Subcutaneous abdominal adipose tissue (tissue), 5 donors: ENCODE data around the gene EEF1AKMT2.
"Not testable (repeated sequence)": the region's sequence is repeated elsewhere in the genome, so short reads cannot be mapped to it uniquely, and the experiment has no call there.

Experiments
- H3K27ac ChIP-seq: one replicate; pipeline ENCODE4 v1.7.0; 2013; ENCODE audit warnings: low read depth, mild to moderate bottlenecking, inconsistent platforms, low read length, moderate library complexity
- H3K27me3 ChIP-seq, 5 donors: one replicate each; pipeline ENCODE4 v1.7.0; 2013; ENCODE audit warnings: low read length in 5 of 5, inconsistent platforms in 1 of 5; ENCODE audit not compliant: control insufficient read depth in 5 of 5, insufficient read depth in 4 of 5
- H3K36me3 ChIP-seq, 5 donors: one replicate each; pipeline ENCODE4 v1.7.0; 2013; ENCODE audit warnings: low read length in 5 of 5; ENCODE audit not compliant: control insufficient read depth in 5 of 5, insufficient read depth in 5 of 5
- H3K4me1 ChIP-seq, 5 donors: one replicate each; pipeline ENCODE4 v1.7.0; 2013; ENCODE audit warnings: low read length in 5 of 5, mild to moderate bottlenecking in 3 of 5, moderate library complexity in 1 of 5; ENCODE audit not compliant: control insufficient read depth in 5 of 5, insufficient read depth in 5 of 5
- H3K4me3 ChIP-seq, 5 donors: one replicate each; pipeline ENCODE4 v1.7.0; 2013; ENCODE audit warnings: low read length in 5 of 5, low read depth in 1 of 5
- H3K9ac ChIP-seq, 5 donors: one replicate each; pipeline ENCODE4 v1.7.0; 2013; ENCODE audit warnings: low read length in 5 of 5, mild to moderate bottlenecking in 4 of 5, moderate library complexity in 3 of 5
- H3K9me3 ChIP-seq, 5 donors: one replicate each; pipeline ENCODE4 v1.7.0; 2013; ENCODE audit warnings: low read length in 5 of 5; ENCODE audit not compliant: control insufficient read depth in 5 of 5
- donor health status: healthy.
- donor health status: healthy.
- donor health status: healthy.
- donor health status: healthy.
- donor health status: healthy.

The EEF1AKMT2 gene

DNA sequence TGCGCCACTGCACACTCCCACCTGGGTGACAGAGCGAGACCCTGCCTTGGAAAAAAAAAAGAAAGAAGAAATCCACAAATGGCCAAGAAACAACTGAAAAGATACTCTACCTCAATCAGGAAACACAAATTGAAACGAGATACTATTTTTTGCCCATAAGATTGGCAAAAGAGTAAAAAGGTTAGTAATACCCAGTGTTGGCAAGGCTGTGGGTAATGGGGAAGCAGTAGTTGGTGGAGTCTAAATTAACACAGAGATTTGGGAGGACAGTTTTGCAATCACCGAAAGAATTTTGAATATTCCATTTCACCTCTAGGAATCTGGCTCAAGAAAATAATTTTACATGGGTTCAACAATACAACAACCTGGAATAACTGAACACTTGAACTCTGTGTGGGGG lies 29.8 kb upstream of the EEF1AKMT2 start:
- H3K36me3 ChIP-seq = peaks cover 18 to 37% (median 24%) of the 10 kb centered on the region in 5 donors
- H3K4me1 ChIP-seq = no peaks in the 10 kb centered on the region
- no peak overlapping the region for H3K27ac ChIP-seq
- H3K27me3 ChIP-seq = no peaks in the 10 kb centered on the region
- no peak overlapping the region for H3K9ac ChIP-seq
- no peaks in the 10 kb centered on the region for H3K9me3 ChIP-seq
- no peak overlapping the region for H3K4me3 ChIP-seq

DNA sequence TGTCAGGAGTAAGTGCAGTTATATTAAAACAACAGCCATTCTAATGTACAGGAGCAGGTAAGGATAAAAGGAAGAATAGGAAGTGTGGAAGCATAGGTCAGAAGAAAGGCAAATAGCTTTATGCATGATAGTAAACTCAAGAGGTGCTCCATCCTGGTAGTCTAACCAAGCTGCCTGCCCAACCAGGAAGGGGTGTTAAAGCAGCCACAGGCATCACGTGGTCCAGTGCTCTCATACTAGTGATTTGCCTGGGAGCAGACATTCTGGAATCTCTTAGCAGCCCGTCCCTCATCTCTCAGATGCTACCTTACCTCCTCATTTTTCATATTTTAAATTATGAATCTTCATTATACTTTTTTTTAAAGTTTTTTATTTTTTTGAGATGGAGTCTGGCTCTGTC lies 28.4 kb upstream of the EEF1AKMT2 start:
- Histone ChIP-seq H3K4me3 (no peak overlapping the region), H3K4me1 (no peaks in the 10 kb centered on the region), H3K9ac (no peak overlapping the region), H3K27ac (no peak overlapping the region), H3K9me3 (no peaks in the 10 kb centered on the region), H3K27me3 (no peaks in the 10 kb centered on the region), H3K36me3 (peaks cover 17 to 33% (median 23%) of the 10 kb centered on the region in 5 donors)

DNA sequence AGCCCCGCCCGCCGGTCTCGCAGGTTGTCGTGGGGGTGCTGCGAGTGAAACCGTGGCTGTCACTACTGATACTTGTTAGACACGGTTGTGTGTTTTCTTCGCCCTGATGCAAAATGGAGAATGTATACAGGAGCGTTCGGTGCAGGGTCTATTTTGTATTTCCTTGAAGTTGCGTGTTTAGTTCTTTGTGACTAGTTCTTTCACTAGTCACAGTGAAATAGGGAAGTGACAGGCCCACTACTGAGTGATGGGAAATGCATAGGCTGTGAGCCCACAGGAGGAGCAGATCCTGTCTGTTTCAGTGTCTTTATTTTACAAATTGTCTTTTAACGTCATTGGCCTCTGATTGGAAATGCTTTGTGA lies 10.6 kb upstream of the EEF1AKMT2 start:
- Histone ChIP-seq H3K4me3 (peak overlapping the region; percentile 71 to 98 (median 81)), H3K9me3 (no peaks in the 10 kb centered on the region), H3K36me3 (no peaks in the 10 kb centered on the region), H3K27ac (peak overlapping the region; percentile 76), H3K4me1 (peaks cover 0 to 18% (median 10%) of the 10 kb centered on the region in 5 donors), H3K27me3 (no peaks in the 10 kb centered on the region), H3K9ac (peak overlapping the region; percentile 84 to 99 (median 98))

GRCh38 chr10:124799211-124799610 lies 7.5 kb upstream of the EEF1AKMT2 start:
- H3K36me3 ChIP-seq = no peaks in the 10 kb centered on the region
- H3K9ac ChIP-seq = no peak overlapping the region
- no peaks in the 10 kb centered on the region for H3K27me3 ChIP-seq
- no peak overlapping the region for H3K27ac ChIP-seq
- H3K4me3 ChIP-seq = no peak overlapping the region
- no peaks in the 10 kb centered on the region for H3K9me3 ChIP-seq
- H3K4me1 ChIP-seq = peaks cover 0 to 18% (median 10%) of the 10 kb centered on the region in 5 donors

GRCh38 chr10:124798781-124799180 lies 7.1 kb upstream of the EEF1AKMT2 start:
- H3K27me3 ChIP-seq = no peaks in the 10 kb centered on the region
- no peak overlapping the region for H3K27ac ChIP-seq

GRCh38 chr10:124798364-124798763 lies 6.7 kb upstream of the EEF1AKMT2 start:
- peaks cover 0 to 18% (median 10%) of the 10 kb centered on the region in 5 donors for H3K4me1 ChIP-seq
- no peak overlapping the region for H3K4me3 ChIP-seq
- no peaks in the 10 kb centered on the region for H3K9me3 ChIP-seq
- H3K27ac ChIP-seq = no peak overlapping the region
- no peaks in the 10 kb centered on the region for H3K27me3 ChIP-seq
- no peaks in the 10 kb centered on the region for H3K36me3 ChIP-seq
- no peak overlapping the region for H3K9ac ChIP-seq

More at GRCh38 chr10:124798781-124799180, 7.1 kb upstream of the EEF1AKMT2 start:
- H3K9ac ChIP-seq = no peak overlapping the region
- no peaks in the 10 kb centered on the region for H3K9me3 ChIP-seq
- H3K4me3 ChIP-seq = no peak overlapping the region
- peaks cover 0 to 18% (median 10%) of the 10 kb centered on the region in 5 donors for H3K4me1 ChIP-seq
- H3K36me3 ChIP-seq = no peaks in the 10 kb centered on the region

- Histone ChIP-seq H3K36me3 (peaks cover 0 to 9% (median 4%) of the 10 kb centered on the region in 5 donors), H3K9me3 (no peaks in the 10 kb centered on the region), H3K27ac (no peak overlapping the region), H3K27me3 (no peaks in the 10 kb centered on the region), H3K9ac (no peak overlapping the region), H3K4me3 (peak overlapping the region in 2 of 5 donors; percentile 87 to 100), H3K4me1 (peaks cover 3 to 23% (median 16%) of the 10 kb centered on the region in 5 donors)
Observed at GRCh38 chr10:124792998-124793352, 1.3 kb upstream of the EEF1AKMT2 start.

GRCh38 chr10:124782900-124783299 lies 8.8 kb downstream of the EEF1AKMT2 start:
- H3K9ac ChIP-seq, H3K4me1 ChIP-seq, H3K27me3 ChIP-seq, H3K9me3 ChIP-seq, H3K4me3 ChIP-seq, H3K27ac ChIP-seq: not testable (repeated sequence)
- peaks cover 8 to 33% (median 11%) of the 10 kb centered on the region in 5 donors for H3K36me3 ChIP-seq

DNA sequence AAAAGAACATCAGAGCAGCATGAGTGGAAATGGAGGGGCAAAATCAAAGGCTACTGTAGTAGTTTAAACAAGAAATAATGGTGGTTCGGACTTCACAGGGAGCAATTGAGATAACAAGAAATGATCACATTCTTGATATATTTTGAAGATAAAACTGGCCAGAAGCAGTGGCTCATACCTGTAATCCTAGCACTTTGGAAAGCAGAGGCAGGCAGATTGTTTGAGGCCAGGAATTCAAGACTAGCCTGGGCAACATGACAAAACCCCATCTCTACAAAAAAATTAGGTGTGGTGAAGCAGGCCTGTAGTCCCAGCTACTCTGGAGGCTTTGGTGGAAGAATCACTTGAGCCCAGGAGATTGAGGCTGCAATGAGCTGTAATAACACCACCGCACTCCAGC lies 22.9 kb downstream of the EEF1AKMT2 start:
- no peaks in the 10 kb centered on the region for H3K4me1 ChIP-seq
- H3K27me3 ChIP-seq = no peaks in the 10 kb centered on the region
- no peak overlapping the region for H3K4me3 ChIP-seq
- H3K9ac ChIP-seq = no peak overlapping the region
- no peak overlapping the region for H3K27ac ChIP-seq
- peaks cover 0 to 23% (median 5%) of the 10 kb centered on the region in 5 donors for H3K36me3 ChIP-seq
- H3K9me3 ChIP-seq = no peaks in the 10 kb centered on the region

- no peak overlapping the region for H3K27ac ChIP-seq
- no peaks in the 10 kb centered on the region for H3K4me1 ChIP-seq
- H3K9me3 ChIP-seq = no peaks in the 10 kb centered on the region
- no peak overlapping the region for H3K9ac ChIP-seq
- no peak overlapping the region for H3K4me3 ChIP-seq
- no peaks in the 10 kb centered on the region for H3K27me3 ChIP-seq
- H3K36me3 ChIP-seq = peaks cover 3 to 24% (median 11%) of the 10 kb centered on the region in 5 donors
Observed at GRCh38 chr10:124765256-124765655, 26.4 kb downstream of the EEF1AKMT2 start.

DNA sequence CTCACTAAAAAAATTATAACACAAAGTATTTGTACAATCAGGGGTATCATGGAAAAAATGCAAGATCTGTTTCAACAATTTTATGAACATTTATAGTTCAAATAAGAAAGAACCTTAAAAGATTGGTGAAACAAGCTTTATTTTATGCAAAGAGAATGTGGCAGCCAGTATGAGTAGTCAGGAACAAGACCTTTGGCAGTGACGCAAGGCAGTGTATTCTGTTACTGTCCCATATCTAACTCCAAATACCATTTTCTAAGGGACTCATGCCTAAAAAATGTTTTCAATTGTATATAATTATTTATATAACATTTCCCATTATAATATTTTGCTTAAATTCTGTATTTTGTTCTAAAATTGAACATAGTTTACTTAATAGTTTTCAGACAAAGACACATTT lies 28.4 kb downstream of the EEF1AKMT2 start:
- peaks cover 0 to 1% (median 0%) of the 10 kb centered on the region in 5 donors for H3K4me1 ChIP-seq
- no peaks in the 10 kb centered on the region for H3K27me3 ChIP-seq
- H3K9ac ChIP-seq = no peak overlapping the region
- no peak overlapping the region for H3K4me3 ChIP-seq
- no peak overlapping the region for H3K27ac ChIP-seq
- peaks cover 10 to 32% (median 17%) of the 10 kb centered on the region in 5 donors for H3K36me3 ChIP-seq
- no peaks in the 10 kb centered on the region for H3K9me3 ChIP-seq
